Colonic mucosa (tissue), 4 donors: ENCODE results near the gene CMTM4. TPM values are rescaled to one million over a fixed set of nuclear protein-coding genes. Genes with fewer than 3 reads are reported as not detected.
"Not testable (repeated sequence)": the region's sequence is repeated elsewhere in the genome, so short reads cannot be mapped to it uniquely, and the experiment has no call there.

Experiments used
- DNase-seq: peaks from one replicate; pipeline ENCODE4 v3.0.0-alpha.2; 2020
- H3K27ac ChIP-seq: fragments of 200-600 bp; one replicate; pipeline ENCODE4 v1.8.0; 2021
- H3K27me3 ChIP-seq: fragments of 200-600 bp; one replicate; pipeline ENCODE4 v1.8.0; 2021
- H3K36me3 ChIP-seq: fragments of 200-600 bp; one replicate; pipeline ENCODE4 v1.8.0; 2021
- H3K4me1 ChIP-seq: fragments of 200-600 bp; one replicate; pipeline ENCODE4 v1.8.0; 2021; ENCODE audit warnings: mild to moderate bottlenecking
- H3K4me3 ChIP-seq: fragments of 200-600 bp; one replicate; pipeline ENCODE4 v1.8.0; 2021
- H3K9ac ChIP-seq, 2 donors: one replicate each; pipeline ENCODE4 v1.7.0; 2013; ENCODE audit warnings: control low read depth in 2 of 2, low read depth in 2 of 2, low read length in 2 of 2
- H3K9me3 ChIP-seq: fragments of 200-600 bp; one replicate; pipeline ENCODE4 v1.8.0; 2021
- intact Hi-C: fragments of 100-400 bp; cut with DNase I; formaldehyde crosslinking; loops from one replicate; pipeline ENCODE4 v1.14.1; 2022
- total RNA-seq, 2 donors: library from RNA; stranded (reverse); fragmentation: NEBNext Ultra II Directional in 1 of 2; extraction: Animal tissue kit (Norgen Biotek cat#: 25700) in 1 of 2; gene quantifications; one replicate each; pipeline ENCODE4 v1.2.1, GENCODE V29; 2021
- TF ChIP-seq, protein P1 (sequence below): fragments of 200-600 bp; IDR thresholded peaks from one replicate; pipeline ENCODE4 v1.8.0; 2022; ENCODE audit warnings: antibody characterized with exemption, mild to moderate bottlenecking
- donor health status: healthy.
- donor health status: DM: no; HTN: no; CAD: no.
- donor health status: DM: no; HTN: no; CAD: no.

CMTM4 gene
- total RNA-seq, 2 donors from 2014 or later = 150 to 212 TPM

DNA sequence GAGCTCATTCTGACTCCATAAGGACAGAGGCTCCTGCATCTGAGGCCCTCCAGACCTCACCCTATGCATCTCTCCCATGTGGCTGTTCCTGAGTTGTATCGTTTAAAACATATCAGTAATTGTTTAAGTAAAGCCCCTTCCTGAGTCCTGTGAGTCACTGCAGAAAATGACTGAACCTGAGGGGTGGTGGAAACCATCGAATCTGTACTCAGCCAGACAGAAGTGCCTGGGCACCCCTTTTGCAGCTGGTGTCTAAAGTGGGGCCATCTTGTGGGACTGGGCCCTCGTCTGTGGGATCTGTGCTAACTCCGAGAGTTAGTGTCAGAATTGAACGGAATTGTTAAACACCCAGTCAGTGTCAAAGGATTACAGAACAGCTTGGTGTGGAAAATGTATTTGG lies 66.7 kb downstream of the CMTM4 start:
- Histone ChIP-seq H3K27ac (no peak overlapping the region), H3K4me3 (no peak overlapping the region), H3K9me3 (no peaks in the 10 kb centered on the region), H3K36me3 (no peaks in the 10 kb centered on the region), H3K4me1 (no peaks in the 10 kb centered on the region), H3K27me3 (no peaks in the 10 kb centered on the region), H3K9ac (no peak overlapping the region)
- intact Hi-C loops = no loop called here
- DNase-seq = no peak
- TF ChIP-seq, protein P1, sequence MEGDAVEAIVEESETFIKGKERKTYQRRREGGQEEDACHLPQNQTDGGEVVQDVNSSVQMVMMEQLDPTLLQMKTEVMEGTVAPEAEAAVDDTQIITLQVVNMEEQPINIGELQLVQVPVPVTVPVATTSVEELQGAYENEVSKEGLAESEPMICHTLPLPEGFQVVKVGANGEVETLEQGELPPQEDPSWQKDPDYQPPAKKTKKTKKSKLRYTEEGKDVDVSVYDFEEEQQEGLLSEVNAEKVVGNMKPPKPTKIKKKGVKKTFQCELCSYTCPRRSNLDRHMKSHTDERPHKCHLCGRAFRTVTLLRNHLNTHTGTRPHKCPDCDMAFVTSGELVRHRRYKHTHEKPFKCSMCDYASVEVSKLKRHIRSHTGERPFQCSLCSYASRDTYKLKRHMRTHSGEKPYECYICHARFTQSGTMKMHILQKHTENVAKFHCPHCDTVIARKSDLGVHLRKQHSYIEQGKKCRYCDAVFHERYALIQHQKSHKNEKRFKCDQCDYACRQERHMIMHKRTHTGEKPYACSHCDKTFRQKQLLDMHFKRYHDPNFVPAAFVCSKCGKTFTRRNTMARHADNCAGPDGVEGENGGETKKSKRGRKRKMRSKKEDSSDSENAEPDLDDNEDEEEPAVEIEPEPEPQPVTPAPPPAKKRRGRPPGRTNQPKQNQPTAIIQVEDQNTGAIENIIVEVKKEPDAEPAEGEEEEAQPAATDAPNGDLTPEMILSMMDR = no peak

DNA sequence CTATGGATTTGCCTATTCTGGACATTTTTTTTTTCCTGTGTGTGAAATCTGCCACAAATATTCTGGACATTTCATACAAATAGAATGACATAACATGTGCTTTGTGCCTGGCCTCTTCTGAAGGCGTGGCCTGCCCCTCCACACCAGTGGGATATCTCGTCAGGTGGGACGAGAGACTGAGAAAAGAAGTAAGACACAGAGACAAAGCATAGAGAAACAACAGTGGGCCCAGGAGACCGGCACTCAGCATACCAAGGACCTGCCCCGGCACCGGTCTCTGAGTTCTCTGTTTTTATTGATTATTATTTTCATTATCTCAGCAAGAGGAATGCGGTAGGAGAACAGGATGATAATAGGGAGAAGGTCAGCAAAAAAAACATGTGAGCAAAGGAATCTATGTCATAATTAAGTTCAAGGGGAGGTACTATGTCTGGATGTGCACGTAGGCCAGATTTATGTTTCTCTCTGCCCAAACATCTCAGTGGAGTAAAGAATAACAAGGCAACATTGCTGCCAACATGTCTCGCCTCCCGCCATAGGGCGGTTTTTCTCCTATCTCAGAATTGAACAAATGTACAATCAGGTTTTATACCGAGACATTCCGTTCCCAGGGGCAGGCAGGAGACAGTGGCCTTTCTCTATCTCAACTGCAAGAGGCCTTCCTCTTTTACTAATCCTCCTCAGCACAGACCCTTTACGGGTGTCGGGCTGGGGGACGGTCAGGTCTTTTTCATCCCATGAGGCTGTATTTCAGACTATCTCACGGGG lies 68.7 kb downstream of the CMTM4 start:
- intact Hi-C loops = not testable (repeated sequence)

DNA sequence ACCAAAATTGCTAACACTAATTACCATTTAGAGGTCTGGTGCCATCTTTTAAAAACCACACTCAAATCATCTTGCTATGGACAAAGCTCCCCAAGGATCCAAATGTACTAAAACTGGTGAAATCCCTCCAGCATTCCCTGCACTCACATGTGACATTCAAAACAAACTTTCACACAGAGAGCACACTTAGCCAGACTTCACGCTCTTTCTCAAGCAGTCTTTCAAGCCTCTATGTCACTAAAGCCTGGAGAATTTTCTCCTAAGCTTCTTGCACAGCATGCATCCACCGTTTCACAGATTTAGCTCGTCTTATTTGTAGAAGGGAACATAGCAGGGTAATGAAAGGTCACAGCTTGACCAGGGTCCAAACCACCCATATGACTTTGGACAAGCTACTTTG lies 72.8 kb downstream of the CMTM4 start:
- intact Hi-C loops = no loop called here
- Histone ChIP-seq H3K4me1 (no peaks in the 10 kb centered on the region), H3K9ac (no peak overlapping the region), H3K9me3 (no peaks in the 10 kb centered on the region), H3K27me3 (no peaks in the 10 kb centered on the region), H3K4me3 (no peak overlapping the region), H3K36me3 (no peaks in the 10 kb centered on the region), H3K27ac (no peak overlapping the region)
- TF ChIP-seq, protein P1 = no peak
- no peak for DNase-seq

More for the DNA sequence above, 68.7 kb downstream of the CMTM4 start:
- not testable (repeated sequence) for H3K36me3 ChIP-seq, H3K4me1 ChIP-seq, H3K9ac ChIP-seq, H3K4me3 ChIP-seq, H3K9me3 ChIP-seq, H3K27me3 ChIP-seq, DNase-seq, H3K27ac ChIP-seq

DNA sequence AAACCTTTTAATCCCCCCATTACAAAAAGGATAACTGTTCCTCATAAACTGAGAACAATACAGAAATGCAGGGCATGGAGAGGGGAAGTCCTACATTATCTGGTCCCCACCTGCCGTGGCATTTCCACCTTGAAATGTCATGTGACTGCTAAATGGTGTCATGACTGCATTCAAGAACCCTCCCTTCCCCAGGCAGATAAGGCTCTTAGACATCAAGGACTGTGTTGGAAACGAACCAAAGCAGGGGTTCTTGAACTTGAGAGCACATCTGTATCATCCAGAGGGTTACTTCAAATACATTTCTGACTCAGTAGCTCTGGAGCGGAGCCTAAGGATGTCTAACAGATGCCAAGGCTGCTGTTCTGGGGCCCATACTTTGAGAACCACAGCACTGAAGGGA lies 73.7 kb downstream of the CMTM4 start:
- Histone ChIP-seq H3K4me3 (no peak overlapping the region), H3K27ac (no peak overlapping the region), H3K9me3 (no peaks in the 10 kb centered on the region), H3K36me3 (no peaks in the 10 kb centered on the region), H3K27me3 (no peaks in the 10 kb centered on the region), H3K4me1 (no peaks in the 10 kb centered on the region), H3K9ac (no peak overlapping the region)
- DNase-seq = no peak
- TF ChIP-seq, protein P1 = no peak
- intact Hi-C loops = no loop called here

DNA sequence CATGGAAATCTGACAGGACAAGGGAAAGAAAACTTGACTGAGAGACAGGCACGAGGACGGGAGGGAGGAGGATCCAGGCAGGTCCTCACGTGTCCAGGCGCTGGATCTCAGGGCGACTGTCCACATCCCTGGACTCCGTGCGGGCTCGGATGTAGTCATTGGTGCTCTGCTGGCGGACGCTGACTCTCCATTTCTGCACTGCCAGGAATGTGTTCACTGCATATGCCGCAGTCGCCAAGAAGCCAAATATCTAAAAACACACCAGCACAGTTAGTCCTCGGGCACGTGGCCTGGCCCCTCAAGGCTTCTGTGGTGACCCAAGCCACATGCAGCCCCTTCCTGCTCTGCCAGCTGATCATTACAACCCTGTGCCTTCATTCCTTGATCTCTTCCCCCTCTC lies 74.6 kb downstream of the CMTM4 start:
- intact Hi-C loops = no loop called here
- H3K9me3 ChIP-seq = no peaks in the 10 kb centered on the region
- TF ChIP-seq, protein P1 = no peak
- H3K27ac ChIP-seq = no peak overlapping the region
- no peaks in the 10 kb centered on the region for H3K36me3 ChIP-seq
- DNase-seq = no peak
- H3K27me3 ChIP-seq = no peaks in the 10 kb centered on the region
- H3K4me3 ChIP-seq = no peak overlapping the region
- H3K4me1 ChIP-seq = no peaks in the 10 kb centered on the region
- no peak overlapping the region for H3K9ac ChIP-seq

DNA sequence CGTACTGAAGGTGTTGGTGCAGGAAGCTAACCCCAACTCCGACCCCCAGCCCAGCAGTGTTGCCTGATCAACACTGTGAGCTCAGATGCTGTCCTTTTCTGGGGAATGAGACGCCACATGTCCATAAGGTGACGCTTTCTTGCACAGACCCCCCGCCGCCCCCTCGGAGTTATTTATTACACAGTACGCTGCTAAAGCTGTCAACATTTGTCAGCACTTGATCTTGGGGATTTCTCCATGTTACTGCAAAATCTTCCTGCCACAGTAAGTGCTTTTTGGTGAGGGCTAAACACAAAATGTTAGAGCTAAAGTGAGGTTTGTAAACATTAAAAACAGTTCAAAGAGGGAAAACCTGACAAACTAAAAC lies 76.1 kb downstream of the CMTM4 start:
- TF ChIP-seq, protein P1 = no peak
- no peaks in the 10 kb centered on the region for H3K9me3 ChIP-seq
- no peak for DNase-seq
- no peaks in the 10 kb centered on the region for H3K36me3 ChIP-seq
- H3K9ac ChIP-seq = no peak overlapping the region
- H3K27ac ChIP-seq = no peak overlapping the region
- H3K4me3 ChIP-seq = no peak overlapping the region
- no peaks in the 10 kb centered on the region for H3K27me3 ChIP-seq
- intact Hi-C loops = no loop called here
- no peaks in the 10 kb centered on the region for H3K4me1 ChIP-seq
